ENCODE results near the gene SLC22A23.
A peak's percentile ranks its signal among the peaks of the same experiment; 100 is the strongest.

SLC22A23 gene

GRCh38 chr6:3293271-3294155 lies 163.3 kb downstream of the SLC22A23 start:
- Histone ChIP-seq H4K20me1 (peaks cover 0 to 6% (median 0%) of the 10 kb centered on the region in 11 experiments; a peak in 1 of 22 replicates), H3K27me3 (no peaks in the 10 kb centered on the region), H3K9me3 (replicated peaks in 1 of 11) (no peaks in the 10 kb centered on the region), H3K27ac (no peak overlapping the region), H3K4me3 (no peak overlapping the region), H3K9ac (no peak overlapping the region), H3K4me1 (peaks cover 12 to 33% (median 27%) of the 10 kb centered on the region in 10 experiments), H3K36me3 (no peaks in the 10 kb centered on the region), H3K4me2 (no peak overlapping the region)
- no peak for TF ChIP-seq Cebpa-rat (IDR thresholded peaks at IDR 0.05)

- no peaks in the 10 kb centered on the region for H3K9me3 ChIP-seq (replicated peaks in 1 of 11)
- no peaks in the 10 kb centered on the region for H3K27me3 ChIP-seq
Observed at GRCh38 chr6:3292431-3293197, 164.2 kb downstream of the SLC22A23 start.

DNA sequence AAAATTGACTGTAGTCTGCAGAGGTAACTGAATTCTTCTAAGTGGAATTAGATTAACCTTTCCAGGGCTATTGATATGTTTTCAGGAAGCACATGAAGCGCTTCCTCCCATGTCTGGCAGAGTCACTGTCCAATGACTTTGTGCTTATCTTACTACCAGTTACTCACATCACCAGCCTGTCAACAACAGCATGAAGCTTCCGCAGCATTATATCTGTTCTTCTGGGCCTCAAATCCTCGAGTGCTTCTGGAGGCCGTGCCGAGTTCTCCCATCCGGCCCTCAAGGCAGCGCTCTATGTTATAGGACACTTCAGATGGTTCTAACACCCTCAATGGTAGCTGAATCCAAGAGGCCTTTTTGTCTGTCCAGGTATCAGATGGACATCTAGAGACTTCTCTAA lies 164.9 kb downstream of the SLC22A23 start:
- Histone ChIP-seq H4K20me1 (peaks cover 0 to 6% (median 0%) of the 10 kb centered on the region in 11 experiments; a peak in 1 of 22 replicates), H3K9me3 (replicated peaks in 1 of 11) (no peaks in the 10 kb centered on the region), H3K27ac (no peak overlapping the region), H3K4me2 (no peak overlapping the region), H3K9ac (no peak overlapping the region), H3K36me3 (peaks cover 0 to 6% (median 0%) of the 10 kb centered on the region in 11 experiments; a peak in 2 of 22 replicates), H3K4me3 (no peak overlapping the region), H3K27me3 (no peaks in the 10 kb centered on the region), H3K4me1 (peaks cover 18 to 40% (median 34%) of the 10 kb centered on the region in 10 experiments)
- TF ChIP-seq Cebpa-rat (IDR thresholded peaks at IDR 0.05), result no peak

More at GRCh38 chr6:3292431-3293197, 164.2 kb downstream of the SLC22A23 start:
- Histone ChIP-seq H3K9ac (no peak overlapping the region), H3K4me1 (peaks cover 18 to 40% (median 34%) of the 10 kb centered on the region in 10 experiments), H3K4me2 (no peak overlapping the region), H4K20me1 (peaks cover 0 to 6% (median 0%) of the 10 kb centered on the region in 11 experiments; a peak in 1 of 22 replicates), H3K36me3 (no peaks in the 10 kb centered on the region), H3K4me3 (no peak overlapping the region), H3K27ac (no peak overlapping the region)
- TF ChIP-seq Cebpa-rat (IDR thresholded peaks at IDR 0.05), result no peak

- H3K36me3 ChIP-seq, result peaks cover 0 to 10% (median 0%) of the 10 kb centered on the region in 11 experiments; a peak in 2 of 22 replicates
- no peaks in the 10 kb centered on the region for H3K27me3 ChIP-seq
Observed at GRCh38 chr6:3291346-3291745, 165.5 kb downstream of the SLC22A23 start.

DNA sequence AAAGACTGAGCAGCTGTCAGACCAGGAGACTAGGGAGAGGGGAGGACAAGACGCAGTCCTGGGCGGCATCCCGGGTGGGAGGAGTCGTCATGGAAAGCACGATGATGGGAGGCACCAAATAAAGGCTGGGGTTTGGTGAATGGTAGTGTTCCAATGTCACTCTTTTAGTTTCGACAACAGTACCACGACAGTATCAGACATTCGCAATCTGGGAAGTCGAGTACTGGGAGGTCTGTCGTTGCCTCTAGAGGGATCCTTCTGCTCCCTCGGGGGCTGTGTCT lies 166.0 kb downstream of the SLC22A23 start:
- no peak overlapping the region for H3K27ac ChIP-seq
- H3K27me3 ChIP-seq, result no peaks in the 10 kb centered on the region
- no peaks in the 10 kb centered on the region for H3K9me3 ChIP-seq (replicated peaks in 1 of 11)
- H3K9ac ChIP-seq, result no peak overlapping the region
- peaks cover 0 to 6% (median 0%) of the 10 kb centered on the region in 11 experiments; a peak in 2 of 22 replicates for H4K20me1 ChIP-seq
- TF ChIP-seq Cebpa-rat (IDR thresholded peaks at IDR 0.05), result no peak
- no peak overlapping the region; a peak in 1 of 22 replicates for H3K4me2 ChIP-seq
- H3K4me3 ChIP-seq, result no peak overlapping the region
- peaks cover 0 to 10% (median 0%) of the 10 kb centered on the region in 11 experiments; a peak in 2 of 22 replicates for H3K36me3 ChIP-seq
- H3K4me1 ChIP-seq, result peaks cover 18 to 37% (median 32%) of the 10 kb centered on the region in 10 experiments

More at GRCh38 chr6:3291346-3291745, 165.5 kb downstream of the SLC22A23 start:
- H4K20me1 ChIP-seq, result peaks cover 0 to 6% (median 0%) of the 10 kb centered on the region in 11 experiments; a peak in 1 of 22 replicates
- H3K4me3 ChIP-seq, result no peak overlapping the region
- no peak overlapping the region for H3K4me2 ChIP-seq
- no peak overlapping the region for H3K27ac ChIP-seq
- H3K9me3 ChIP-seq (replicated peaks in 1 of 11), result no peaks in the 10 kb centered on the region
- no peak overlapping the region for H3K9ac ChIP-seq
- peaks cover 18 to 40% (median 34%) of the 10 kb centered on the region in 10 experiments for H3K4me1 ChIP-seq
- TF ChIP-seq Cebpa-rat (IDR thresholded peaks at IDR 0.05), result no peak

- no peak overlapping the region for H3K9ac ChIP-seq
- no peak overlapping the region for H3K27ac ChIP-seq
- H3K4me2 ChIP-seq, result peak overlapping the region in 7 of 11 experiments; percentile 56 to 82 (median 69); a peak in 13 of 22 replicates
- peaks cover 0 to 10% (median 0%) of the 10 kb centered on the region in 11 experiments; a peak in 3 of 22 replicates for H3K36me3 ChIP-seq
- no peak for TF ChIP-seq Cebpa-rat (IDR thresholded peaks at IDR 0.05)
- H3K9me3 ChIP-seq (replicated peaks in 1 of 11), result no peaks in the 10 kb centered on the region
- no peaks in the 10 kb centered on the region for H3K27me3 ChIP-seq
- peaks cover 18 to 32% (median 27%) of the 10 kb centered on the region in 10 experiments for H3K4me1 ChIP-seq
- H4K20me1 ChIP-seq, result peaks cover 0 to 6% (median 4%) of the 10 kb centered on the region in 11 experiments; a peak in 4 of 22 replicates
- no peak overlapping the region for H3K4me3 ChIP-seq
Observed at GRCh38 chr6:3290149-3290930, 166.5 kb downstream of the SLC22A23 start.

DNA sequence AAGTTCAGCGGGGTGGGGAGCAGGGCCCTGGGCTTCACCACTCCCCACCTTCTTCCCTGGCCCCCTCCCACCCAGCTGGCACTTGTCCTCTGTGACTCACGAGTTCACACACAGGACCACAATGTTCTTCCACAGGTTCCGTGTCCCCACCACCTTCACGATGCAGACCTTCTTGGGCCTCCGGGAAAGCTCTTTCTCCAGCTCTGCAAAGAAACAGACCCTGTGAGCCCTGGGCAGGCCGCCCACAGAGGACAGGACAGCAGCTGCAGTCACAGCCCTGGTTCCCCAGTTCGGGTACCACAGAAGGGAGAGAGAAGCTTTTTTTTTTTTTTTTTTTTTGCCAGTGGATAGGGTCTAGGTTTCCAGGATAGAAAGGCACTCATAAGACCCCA lies 167.2 kb downstream of the SLC22A23 start:
- peaks cover 18 to 28% (median 25%) of the 10 kb centered on the region in 10 experiments for H3K4me1 ChIP-seq
- H3K36me3 ChIP-seq, result peaks cover 0 to 12% (median 0%) of the 10 kb centered on the region in 11 experiments; a peak in 5 of 22 replicates
- TF ChIP-seq Cebpa-rat (IDR thresholded peaks at IDR 0.05), result no peak
- H3K4me3 ChIP-seq, result no peak overlapping the region
- H3K4me2 ChIP-seq, result peak overlapping the region; percentile 40 to 82 (median 61); a peak in 19 of 22 replicates
- H4K20me1 ChIP-seq, result peaks cover 0 to 13% (median 0%) of the 10 kb centered on the region in 11 experiments; a peak in 7 of 22 replicates
- H3K27me3 ChIP-seq, result no peaks in the 10 kb centered on the region
- peak overlapping the region in 3 of 11 experiments; percentile 37 to 50 (median 45); a peak in 2 of 22 replicates for H3K9ac ChIP-seq
- peak overlapping the region in 2 of 11 experiments; percentile 1 to 29; a peak in 1 of 22 replicates for H3K27ac ChIP-seq
- H3K9me3 ChIP-seq (replicated peaks in 1 of 11), result no peaks in the 10 kb centered on the region

Data from BLaER1 treated with 17β-estradiol and CSF1 and Interleukin-3, amounts not matched to agents 10 nM and 100 nM (cell line).